ENCODE measurements around the gene AHSG. TPM values are rescaled to one million over a fixed set of nuclear protein-coding genes. Genes with fewer than 3 reads are reported as not detected.
A peak's percentile ranks its signal among the peaks of the same experiment; 100 is the strongest.

AHSG gene
- total RNA-seq, 1 experiment from 2014 or later, result not detected

DNA sequence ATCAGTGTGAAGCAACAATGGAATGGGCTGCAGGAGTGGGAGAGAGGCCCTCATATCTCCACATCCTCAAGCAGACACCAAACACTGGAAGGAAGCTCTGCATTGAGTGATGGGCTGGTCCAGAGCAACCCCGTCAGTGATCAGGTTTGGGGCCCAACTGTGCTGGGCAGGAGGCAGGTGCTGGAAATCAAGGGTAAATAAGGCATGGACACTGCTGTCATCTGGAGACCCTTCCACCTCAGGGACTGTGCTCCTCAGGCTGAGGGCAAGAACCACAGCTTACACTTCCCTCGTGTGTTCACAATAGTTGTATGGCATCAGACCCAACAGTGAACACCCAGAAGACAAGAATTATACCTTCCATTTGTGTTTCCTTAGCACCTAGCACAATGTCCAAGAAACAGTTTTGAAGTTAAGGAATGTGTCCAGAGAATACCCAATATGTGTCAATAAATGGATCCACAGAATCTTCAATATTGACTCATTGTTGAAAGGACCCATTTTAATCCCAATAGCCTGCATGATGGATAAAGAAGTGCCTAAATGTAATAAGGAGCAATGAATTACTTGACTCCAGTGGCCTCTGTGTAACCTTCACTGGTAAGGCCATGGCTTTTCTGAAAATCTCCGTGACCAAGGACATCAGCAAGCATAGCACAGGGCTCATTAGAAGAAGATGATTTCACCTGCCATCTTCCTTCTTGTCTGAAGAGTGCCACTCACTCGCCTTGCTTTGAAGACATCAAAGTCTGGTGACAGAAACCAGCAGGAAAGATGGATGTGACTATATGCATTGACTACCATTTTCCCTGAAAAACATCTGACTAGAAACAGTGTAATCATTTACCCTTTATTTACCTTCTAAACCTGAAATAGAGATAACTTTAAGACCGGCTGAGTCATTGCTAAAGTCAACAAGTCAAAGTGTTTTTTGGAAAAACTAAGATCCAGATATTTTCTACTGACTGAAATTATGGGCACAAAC lies 7.0 kb upstream of the AHSG start:
- no peak overlapping the region for H3K4me3 ChIP-seq
- no peak for DNase-seq
- no peaks in the 10 kb centered on the region for H3K36me3 ChIP-seq
- H3K27me3 ChIP-seq, result no peaks in the 10 kb centered on the region; the same call in 1 of the 2 replicates
- no peaks in the 10 kb centered on the region for H3K9me3 ChIP-seq

DNA sequence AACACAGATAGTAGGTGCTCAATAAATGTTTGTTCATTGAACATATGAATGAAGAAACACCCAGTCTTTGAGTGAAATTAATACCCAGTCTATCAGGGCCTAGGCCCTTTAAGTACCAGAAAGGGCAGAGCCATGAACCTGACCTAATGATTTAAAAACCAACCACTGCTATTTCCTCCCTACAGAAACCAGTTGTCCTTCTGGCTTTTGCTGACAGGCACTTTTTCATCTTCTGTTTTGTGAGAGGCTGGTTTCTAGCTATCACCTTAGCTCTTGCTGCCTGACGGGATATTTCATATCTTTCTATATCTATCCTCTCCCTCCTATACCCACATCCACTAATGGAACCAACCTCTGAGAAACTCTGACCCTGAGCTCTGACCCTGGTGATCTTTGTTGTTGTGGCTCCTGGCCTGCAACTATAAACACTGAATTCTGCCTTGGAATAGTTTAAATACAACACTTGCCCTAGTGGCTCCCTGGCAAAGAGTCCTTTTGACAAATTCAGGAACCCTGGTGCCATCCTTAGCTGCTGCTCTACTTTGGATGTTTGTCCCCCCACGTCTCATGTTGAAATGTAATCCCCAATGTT lies 4.1 kb upstream of the AHSG start:
- H3K36me3 ChIP-seq, result no peaks in the 10 kb centered on the region
- no peak overlapping the region for H3K4me3 ChIP-seq
- H3K9me3 ChIP-seq, result no peaks in the 10 kb centered on the region
- no peak for DNase-seq
- H3K27me3 ChIP-seq, result no peaks in the 10 kb centered on the region

DNA sequence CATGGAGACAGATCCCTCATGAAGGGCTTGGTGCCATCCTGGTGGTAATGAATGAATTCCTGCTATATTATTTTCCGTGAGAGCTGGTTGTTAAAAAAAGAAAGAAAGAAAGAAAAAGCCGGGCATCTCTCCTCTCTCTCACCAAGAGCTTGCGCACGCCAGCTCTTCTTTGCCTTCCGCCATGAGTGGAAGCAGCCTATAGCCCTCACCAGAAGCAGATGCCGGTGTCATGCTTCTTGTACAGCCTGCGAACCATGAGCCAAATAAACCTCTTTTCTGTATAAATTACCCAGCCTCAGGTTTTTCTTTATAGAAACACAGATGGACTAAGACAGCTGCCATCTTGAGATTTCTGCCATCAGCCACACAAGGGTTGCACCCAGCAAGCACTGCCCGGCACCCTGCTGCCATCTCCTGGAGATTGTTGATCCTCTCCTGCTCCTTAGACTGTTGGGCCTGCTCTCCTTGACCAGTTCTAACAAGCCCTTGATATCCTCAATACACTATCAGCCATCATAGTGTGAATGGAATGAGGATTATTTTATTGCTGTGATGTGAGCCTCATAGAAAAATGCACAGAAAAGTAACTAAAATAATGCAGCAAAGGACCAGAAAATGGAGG lies 3.5 kb upstream of the AHSG start:
- Histone ChIP-seq H3K27me3 (no peaks in the 10 kb centered on the region), H3K9me3 (no peaks in the 10 kb centered on the region), H3K36me3 (no peaks in the 10 kb centered on the region), H3K4me3 (no peak overlapping the region)
- peak; percentile 30 for DNase-seq

DNA sequence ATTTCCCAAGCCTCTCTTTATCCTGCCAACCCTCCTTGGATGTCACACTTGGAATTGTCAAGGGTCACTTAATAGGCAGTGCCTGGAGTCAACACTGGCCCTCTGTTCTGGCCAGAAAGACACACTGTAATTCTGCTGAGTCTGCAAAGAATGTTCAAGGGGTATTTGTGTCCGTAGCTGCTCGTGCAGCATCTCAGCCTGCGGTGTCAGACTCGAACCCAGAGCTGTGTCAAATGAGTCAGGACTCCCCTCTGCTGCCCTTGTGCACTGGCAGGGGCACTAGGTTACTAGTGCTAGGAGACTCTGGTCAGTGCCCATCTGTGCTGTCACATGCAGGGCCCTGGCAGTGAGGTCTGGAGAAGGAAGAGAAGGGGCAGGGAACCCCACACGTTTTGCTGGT lies 795 bp upstream of the AHSG start:
- H3K9me3 ChIP-seq, result no peaks in the 10 kb centered on the region
- H3K27me3 ChIP-seq, result peaks cover 5% of the 10 kb centered on the region; the same call in 1 of the 2 replicates
- H3K36me3 ChIP-seq, result no peaks in the 10 kb centered on the region
- DNase-seq, result no peak
- no peak overlapping the region for H3K4me3 ChIP-seq

DNA sequence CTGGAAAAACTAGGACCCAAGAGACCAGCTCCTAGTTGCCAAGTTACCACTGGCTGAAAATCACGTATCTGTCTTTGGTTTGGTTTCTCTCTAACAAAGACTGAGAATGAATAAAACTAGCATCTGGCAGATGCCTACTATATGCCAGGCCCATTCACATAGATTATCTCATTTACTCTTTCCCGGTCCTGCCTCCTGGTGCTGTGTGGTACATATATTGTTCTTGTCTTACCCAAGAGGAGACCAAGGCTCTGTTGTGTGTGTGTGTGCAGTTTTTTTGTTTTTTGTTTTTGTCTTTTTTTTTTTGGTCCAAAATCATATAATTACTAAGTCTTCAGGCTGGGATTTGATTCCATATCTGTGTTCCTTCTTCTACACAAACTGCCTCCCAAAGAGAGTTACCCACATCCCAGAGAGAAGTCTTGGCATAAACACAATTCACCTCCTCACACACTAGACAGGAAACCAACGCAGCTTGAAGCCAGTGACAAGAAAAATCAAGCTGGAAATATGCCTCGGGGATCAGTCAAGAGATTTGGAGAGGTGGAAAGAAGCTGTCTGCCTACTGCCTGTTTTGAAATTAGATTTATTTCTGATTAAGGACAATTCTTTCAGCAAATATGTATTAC lies 891 bp downstream of the AHSG start:
- H3K4me3 ChIP-seq, result no peak overlapping the region
- H3K9me3 ChIP-seq, result no peaks in the 10 kb centered on the region
- H3K27me3 ChIP-seq, result peaks cover 5% of the 10 kb centered on the region; the same call in 1 of the 2 replicates
- DNase-seq, result peak; percentile 38
- no peaks in the 10 kb centered on the region for H3K36me3 ChIP-seq

DNA sequence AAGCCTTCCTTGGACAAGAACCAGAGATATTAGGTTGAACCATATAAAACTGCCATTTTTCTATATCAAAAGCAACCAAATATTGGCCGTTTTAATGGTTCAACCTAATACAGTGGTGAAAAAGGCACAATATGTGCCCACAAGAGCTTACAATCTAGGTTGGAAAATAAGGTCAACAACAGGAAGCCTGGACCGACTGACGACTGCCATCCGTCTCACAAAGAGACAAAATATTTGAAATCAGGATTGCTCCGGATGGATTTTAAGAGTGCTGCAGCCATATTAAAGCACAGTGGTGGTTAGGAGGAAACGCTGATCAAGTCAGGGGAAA lies 1.4 kb downstream of the AHSG start:
- no peak for DNase-seq

DNA sequence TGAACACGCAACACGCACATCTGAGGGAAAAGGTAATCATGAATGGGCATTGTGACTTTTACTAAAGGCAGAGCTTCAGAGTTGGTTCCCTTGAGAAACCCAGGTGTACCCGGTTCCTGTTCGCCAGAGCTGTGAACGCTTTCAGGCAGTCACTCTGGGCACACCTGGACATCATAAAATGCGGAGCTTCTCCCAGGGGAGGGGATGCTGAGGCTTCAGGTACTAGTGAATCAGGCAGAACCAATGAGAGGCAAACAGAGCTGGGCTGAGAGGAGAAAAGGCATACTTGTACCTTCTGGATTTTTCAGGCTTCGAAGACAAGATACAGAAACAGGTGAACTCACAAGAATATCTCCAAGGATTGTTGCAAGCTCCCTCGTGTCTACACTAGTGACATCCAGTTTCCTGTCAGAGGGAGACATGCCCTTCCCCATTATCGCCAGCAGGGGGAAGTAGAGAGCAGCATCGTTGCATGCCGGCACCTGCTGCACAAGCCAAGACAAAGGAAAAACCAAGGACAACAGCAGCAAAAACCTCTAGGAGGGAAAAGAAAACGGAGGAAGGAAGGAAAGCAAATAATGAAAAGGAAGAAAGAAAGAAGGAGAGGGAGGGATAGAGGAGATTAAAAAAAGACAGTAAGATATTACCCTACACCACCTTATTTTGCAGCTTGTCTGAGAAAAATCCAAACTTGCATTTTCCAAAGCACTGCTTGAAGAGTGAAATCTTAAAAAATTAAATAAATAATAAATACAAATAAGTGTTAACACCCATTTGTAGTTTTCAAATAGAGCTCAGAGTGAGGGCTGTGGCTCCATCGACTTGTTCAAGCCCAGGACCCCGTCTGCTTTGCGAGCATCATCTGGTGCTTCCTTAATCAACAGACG lies 2.0 kb downstream of the AHSG start:
- peak; percentile 65 for DNase-seq
- Histone ChIP-seq H3K4me3 (no peak overlapping the region), H3K9me3 (no peaks in the 10 kb centered on the region), H3K36me3 (no peaks in the 10 kb centered on the region), H3K27me3 (peaks cover 5% of the 10 kb centered on the region; the same call in 1 of the 2 replicates)

More for the DNA sequence above, 1.4 kb downstream of the AHSG start:
- Histone ChIP-seq H3K9me3 (no peaks in the 10 kb centered on the region), H3K27me3 (peaks cover 5% of the 10 kb centered on the region; the same call in 1 of the 2 replicates), H3K36me3 (no peaks in the 10 kb centered on the region), H3K4me3 (no peak overlapping the region)

DNA sequence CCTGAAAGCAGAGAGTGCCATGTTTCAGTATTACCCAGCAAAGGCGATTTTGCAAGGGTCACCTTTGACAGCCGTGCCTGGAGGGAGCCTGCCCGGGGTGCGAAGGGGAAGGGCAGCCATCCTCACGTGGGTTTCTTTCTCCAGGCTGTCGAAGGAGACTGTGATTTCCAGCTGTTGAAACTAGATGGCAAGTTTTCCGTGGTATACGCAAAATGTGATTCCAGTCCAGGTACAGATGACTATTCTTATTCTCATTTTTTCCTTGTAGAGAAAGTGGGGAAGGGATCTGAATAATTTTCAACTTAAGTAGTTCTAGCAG lies 3.4 kb downstream of the AHSG start:
- Histone ChIP-seq H3K36me3 (no peaks in the 10 kb centered on the region), H3K27me3 (peaks cover 5% of the 10 kb centered on the region; the same call in 1 of the 2 replicates), H3K9me3 (no peaks in the 10 kb centered on the region), H3K4me3 (no peak overlapping the region)
- no peak for DNase-seq

DNA sequence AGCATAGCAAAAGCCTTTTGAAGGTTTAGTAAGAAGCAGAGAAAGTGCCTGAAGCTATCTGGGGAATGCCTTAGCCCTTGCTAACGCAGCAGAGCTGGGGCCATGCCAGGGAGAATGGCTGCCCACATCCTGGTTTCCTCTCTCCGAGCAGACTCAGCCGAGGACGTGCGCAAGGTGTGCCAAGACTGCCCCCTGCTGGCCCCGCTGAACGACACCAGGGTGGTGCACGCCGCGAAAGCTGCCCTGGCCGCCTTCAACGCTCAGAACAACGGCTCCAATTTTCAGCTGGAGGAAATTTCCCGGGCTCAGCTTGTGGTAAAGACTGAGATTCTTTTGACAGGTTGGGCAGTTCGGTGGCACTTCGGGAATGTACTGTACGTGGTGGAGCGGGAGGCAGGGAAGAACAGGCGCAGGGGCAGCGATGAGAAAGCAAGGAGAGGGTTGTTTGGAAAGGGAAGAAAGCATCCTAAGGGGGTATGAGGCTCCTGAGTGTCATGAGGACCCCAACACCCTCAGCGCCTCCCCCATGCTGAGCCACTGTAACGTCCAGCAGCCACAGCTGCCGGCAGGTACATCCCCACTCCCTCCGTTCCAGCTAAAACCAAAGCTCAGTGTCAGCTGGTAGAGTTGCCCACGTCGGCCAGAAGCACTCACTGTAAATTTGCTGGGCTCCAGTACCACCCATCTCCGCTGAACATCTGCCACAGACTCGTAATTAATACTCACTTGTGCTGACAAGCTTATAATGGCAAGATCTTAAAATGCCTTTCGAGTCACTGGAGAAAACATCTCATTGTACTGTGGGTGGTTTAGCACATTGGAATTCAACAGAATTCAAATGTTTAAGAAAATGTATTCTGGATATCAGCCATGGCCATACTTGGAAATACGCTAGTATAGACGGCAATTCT lies 4.4 kb downstream of the AHSG start:
- DNase-seq, result peak; percentile 99
- Histone ChIP-seq H3K4me3 (0 out of 2 replicates have a peak overlapping the region, but pooled peaks have one; percentile 14), H3K36me3 (no peaks in the 10 kb centered on the region), H3K9me3 (no peaks in the 10 kb centered on the region), H3K27me3 (peaks cover 7% of the 10 kb centered on the region; the same call in 1 of the 2 replicates)

DNA sequence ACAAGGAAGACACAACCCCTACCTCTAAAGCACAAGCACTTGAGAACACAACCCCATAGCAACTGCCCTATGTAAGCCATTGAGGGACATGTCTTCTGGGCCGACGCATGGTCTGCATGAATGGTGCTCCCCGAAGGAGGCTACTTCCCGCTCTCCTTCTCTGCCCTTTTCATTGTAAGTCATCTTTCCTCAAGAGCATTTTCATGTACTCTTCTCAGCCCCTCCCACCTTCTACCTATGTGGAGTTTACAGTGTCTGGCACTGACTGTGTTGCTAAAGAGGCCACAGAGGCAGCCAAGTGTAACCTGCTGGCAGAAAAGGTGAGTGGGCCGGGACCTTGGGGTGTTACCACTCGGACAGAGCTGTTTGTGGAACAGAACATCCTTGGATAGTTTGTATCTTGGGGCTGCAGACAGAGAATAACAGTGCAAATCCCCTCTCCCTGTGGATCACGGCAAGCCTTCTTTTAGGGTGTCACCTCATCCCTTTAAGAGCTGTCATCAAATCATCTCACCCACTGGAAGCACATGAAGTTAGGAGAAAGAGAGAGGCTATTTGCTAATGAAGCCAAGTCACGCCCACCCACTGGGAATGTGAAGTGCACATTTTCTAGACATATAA lies 5.6 kb downstream of the AHSG start:
- no peaks in the 10 kb centered on the region for H3K9me3 ChIP-seq
- no peak overlapping the region for H3K4me3 ChIP-seq
- H3K27me3 ChIP-seq, result peaks cover 17% of the 10 kb centered on the region; the same call in 1 of the 2 replicates
- no peaks in the 10 kb centered on the region for H3K36me3 ChIP-seq
- no peak for DNase-seq

DNA sequence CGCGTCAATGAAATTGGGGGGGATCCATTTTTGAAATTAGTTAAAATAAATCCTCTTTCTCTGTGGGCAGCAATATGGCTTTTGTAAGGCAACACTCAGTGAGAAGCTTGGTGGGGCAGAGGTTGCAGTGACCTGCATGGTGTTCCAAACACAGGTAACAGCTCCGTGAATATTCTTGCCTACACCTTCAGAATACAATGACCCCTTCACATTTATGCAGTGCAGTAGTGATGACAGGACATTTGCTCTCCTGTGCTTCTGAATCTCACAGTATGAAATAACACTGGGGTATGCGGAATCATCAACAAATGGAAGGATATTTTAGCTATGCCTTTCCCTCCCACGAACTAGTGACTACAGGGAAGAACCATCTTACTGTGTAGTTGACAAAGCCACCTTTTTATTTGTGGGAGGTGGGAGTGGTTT lies 6.9 kb downstream of the AHSG start:
- Histone ChIP-seq H3K27me3 (peaks cover 17% of the 10 kb centered on the region; the same call in 1 of the 2 replicates), H3K36me3 (no peaks in the 10 kb centered on the region), H3K4me3 (no peak overlapping the region), H3K9me3 (no peaks in the 10 kb centered on the region)
- no peak for DNase-seq

DNA sequence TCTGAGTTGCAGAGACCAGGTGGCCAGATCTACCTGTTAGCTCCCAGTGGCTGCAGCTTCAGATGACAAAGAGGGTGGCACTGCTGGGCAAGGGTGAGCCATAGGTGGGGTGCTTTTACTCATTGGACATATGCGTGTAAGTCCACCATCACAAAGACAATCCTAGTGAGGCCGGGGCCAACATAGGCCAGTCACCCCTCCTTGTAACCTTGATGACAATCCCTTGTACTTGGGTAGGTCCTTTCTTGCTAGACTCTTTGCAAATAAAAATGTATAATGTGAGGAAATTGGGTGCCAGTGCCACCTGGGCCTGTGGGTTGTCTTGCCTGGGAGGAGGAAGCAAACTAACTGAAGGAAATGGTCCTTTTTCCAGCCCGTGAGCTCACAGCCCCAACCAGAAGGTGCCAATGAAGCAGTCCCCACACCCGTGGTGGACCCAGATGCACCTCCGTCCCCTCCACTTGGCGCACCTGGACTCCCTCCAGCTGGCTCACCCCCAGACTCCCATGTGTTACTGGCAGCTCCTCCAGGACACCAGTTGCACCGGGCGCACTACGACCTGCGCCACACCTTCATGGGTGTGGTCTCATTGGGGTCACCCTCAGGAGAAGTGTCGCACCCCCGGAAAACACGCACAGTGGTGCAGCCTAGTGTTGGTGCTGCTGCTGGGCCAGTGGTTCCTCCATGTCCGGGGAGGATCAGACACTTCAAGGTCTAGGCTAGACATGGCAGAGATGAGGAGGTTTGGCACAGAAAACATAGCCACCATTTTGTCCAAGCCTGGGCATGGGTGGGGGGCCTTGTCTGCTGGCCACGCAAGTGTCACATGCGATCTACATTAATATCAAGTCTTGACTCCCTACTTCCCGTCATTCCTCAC lies 7.6 kb downstream of the AHSG start:
- peaks cover 14% of the 10 kb centered on the region; the same call in 1 of the 2 replicates for H3K27me3 ChIP-seq
- no peaks in the 10 kb centered on the region for H3K36me3 ChIP-seq
- H3K4me3 ChIP-seq, result no peak overlapping the region
- no peaks in the 10 kb centered on the region for H3K9me3 ChIP-seq
- DNase-seq, result no peak

DNA sequence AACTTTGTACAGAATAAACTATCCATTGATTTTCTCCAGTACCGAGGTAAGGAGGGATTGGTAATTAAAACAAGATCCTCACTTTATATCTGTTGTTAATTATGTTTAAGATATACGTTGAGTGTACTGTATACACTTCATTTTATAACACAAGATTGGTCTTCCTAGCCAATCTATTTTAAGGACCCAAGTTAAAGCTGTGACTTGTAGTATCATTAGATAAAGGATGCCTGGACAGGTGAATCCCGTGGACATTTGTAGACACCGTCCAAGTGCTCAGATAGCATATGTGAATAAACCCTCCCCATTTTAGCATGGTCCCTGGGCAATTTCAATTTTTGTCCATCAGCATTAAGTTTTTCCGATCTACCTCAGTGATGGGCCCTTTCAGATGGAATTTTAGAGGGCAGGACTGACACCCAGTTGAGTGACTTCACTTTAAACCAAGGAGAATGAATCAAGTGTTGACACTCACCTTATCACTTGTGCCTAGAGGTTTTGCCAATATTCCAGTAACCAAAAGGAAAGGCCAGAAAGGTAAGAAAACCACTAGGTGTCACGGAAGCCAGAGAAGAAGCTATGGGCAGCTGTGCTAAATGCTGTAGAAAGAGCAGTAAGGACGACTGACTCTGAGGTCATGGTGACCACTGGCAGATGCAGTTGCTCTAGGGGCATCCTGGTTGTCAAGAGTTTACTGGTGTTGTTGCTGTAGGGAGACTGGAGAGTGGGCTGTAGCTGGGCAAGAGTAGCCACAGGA lies 9.2 kb downstream of the AHSG start:
- Histone ChIP-seq H3K36me3 (no peaks in the 10 kb centered on the region), H3K27me3 (peaks cover 22% of the 10 kb centered on the region; the same call in 1 of the 2 replicates), H3K9me3 (no peaks in the 10 kb centered on the region), H3K4me3 (no peak overlapping the region)
- DNase-seq, result no peak

Measured in MG63 (cell line).